Measurements from ENCODE around the gene LHX3. TPM values are rescaled to one million over a fixed set of nuclear protein-coding genes. Genes with fewer than 3 reads are reported as not detected.
A peak's percentile ranks its signal among the peaks of the same experiment; 100 is the strongest.

The LHX3 gene
- total RNA-seq, 6 experiments from 2014 or later = not detected

DNA sequence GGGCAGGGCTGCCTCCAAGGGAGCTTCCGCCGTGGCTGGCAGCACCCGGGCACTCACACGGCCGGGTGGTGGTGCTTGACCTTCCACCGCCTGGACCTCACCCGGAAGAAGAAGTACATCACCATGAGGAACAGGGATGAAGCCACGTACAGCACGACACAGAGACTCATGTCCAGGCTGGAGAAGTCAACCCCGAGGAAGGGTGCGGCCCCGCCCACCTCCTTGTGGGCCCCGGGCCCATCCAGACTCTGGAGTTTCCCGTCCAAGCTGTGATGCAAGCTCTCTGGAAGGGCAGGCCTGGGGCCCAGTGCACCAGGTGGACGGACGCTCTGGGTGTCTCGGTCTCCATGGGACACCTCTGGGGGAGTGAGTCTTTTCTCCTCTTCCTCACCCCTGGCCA, 3.7 kb upstream of the LHX3 start:
- Histone ChIP-seq H3K27me3 (peaks cover 0 to 12% of the 10 kb centered on the region in 2 donors), H3K4me3 (no peak overlapping the region), H3K9me3 (no peaks in the 10 kb centered on the region), H3K4me1 (peaks cover 0 to 26% (median 0%) of the 10 kb centered on the region in 4 donors), H3K36me3 (peaks cover 0 to 4% (median 0%) of the 10 kb centered on the region in 4 donors), H3K27ac (no peak overlapping the region)
- WGBS (ENCODE audit: insufficient coverage, low coverage, low lambda C conversion rate, missing lambda C conversion rate) = 91% methylated on average over 8 of the region's 17 CpGs
- DNase-seq (no peak), ATAC-seq (no peak)
- intact Hi-C loops (cut with DNase I) = no loop called here
- TF ChIP-seq POLR2A (IDR thresholded peaks at IDR 0.05) (no peak), CTCF (IDR thresholded peaks at IDR 0.05) (no peak)

DNA sequence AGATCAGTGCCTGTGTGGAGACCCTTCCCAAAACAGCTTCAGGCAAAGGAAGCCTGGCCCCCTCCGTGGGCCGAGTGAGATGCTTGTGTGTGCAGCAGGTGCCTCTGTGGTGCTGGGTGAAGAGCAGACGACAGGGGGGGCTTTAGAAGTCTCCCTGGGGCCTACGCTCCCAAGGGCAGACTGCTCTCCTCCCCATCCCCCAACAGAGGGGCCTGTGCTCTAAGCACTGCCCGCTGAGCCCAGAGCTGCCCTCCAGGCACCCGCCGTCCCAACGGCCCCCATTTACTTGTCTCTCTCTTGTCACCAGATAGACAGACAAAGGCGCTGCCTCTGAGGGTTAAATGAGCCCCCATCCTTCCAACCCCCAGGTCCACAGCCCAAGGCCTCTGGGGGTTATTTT, 2.7 kb upstream of the LHX3 start:
- Histone ChIP-seq H3K9me3 (no peaks in the 10 kb centered on the region), H3K27ac (no peak overlapping the region), H3K4me1 (peaks cover 0 to 26% (median 0%) of the 10 kb centered on the region in 4 donors), H3K36me3 (peaks cover 0 to 4% (median 0%) of the 10 kb centered on the region in 4 donors), H3K4me3 (no peak overlapping the region), H3K27me3 (peaks cover 0 to 14% of the 10 kb centered on the region in 2 donors)
- no peak for TF ChIP-seq CTCF (IDR thresholded peaks at IDR 0.05)
- TF ChIP-seq POLR2A (IDR thresholded peaks at IDR 0.05) = no peak
- no CpG with 5 or more reads among the region's 9 CpGs for WGBS (ENCODE audit: insufficient coverage, low coverage, low lambda C conversion rate, missing lambda C conversion rate)
- intact Hi-C loops (cut with DNase I) = no loop called here
- no peak for ATAC-seq
- no peak for DNase-seq

DNA sequence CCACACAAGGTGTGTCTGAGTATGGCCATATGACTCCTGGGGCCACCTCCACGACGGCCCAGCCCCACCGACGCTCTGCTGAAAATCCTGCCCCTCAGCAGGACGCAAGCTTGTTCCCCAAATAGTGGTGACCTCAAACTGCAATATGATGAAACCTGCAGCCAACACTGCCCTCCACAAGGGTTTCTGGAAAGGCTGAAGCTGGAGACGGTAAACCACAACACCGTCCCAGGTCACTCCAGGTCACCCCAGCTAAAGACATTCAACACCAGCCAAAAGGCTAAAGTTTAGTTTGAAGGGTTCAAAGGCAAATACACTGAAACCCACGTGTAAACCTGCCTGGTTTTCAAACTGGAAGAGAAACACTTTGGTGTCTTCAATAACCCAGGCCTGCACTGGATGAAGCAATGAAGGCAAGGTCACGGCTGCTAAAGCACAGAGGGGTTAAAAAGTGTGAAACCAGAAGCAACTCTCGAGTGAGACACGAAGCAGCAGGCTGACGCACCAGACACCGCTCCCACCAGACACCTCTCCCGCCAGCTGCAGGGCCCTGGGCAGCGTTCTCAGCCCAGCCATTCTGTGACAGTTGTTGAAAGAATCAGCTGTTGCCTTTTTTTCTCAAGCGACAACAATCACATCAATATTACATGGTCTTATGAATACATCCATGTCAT, 1.8 kb upstream of the LHX3 start:
- H3K4me1 ChIP-seq = peaks cover 0 to 26% (median 0%) of the 10 kb centered on the region in 4 donors
- no peak overlapping the region for H3K4me3 ChIP-seq
- H3K36me3 ChIP-seq = peaks cover 0 to 4% (median 0%) of the 10 kb centered on the region in 4 donors
- peaks cover 0 to 23% of the 10 kb centered on the region in 2 donors for H3K27me3 ChIP-seq
- DNase-seq (no peak), ATAC-seq (peak; percentile 53 to 76 (median 60))
- H3K27ac ChIP-seq = no peak overlapping the region
- TF ChIP-seq POLR2A (IDR thresholded peaks at IDR 0.05) (no peak), CTCF (IDR thresholded peaks at IDR 0.05) (no peak)
- intact Hi-C loops (cut with DNase I) = no loop called here
- no peaks in the 10 kb centered on the region for H3K9me3 ChIP-seq
- 40% methylated on average over 15 of the region's 16 CpGs for WGBS (ENCODE audit: insufficient coverage, low coverage, low lambda C conversion rate, missing lambda C conversion rate)

GRCh38 chr9:136205707-136205992, 722 bp upstream of the LHX3 start:
- no peak for DNase-seq
- H3K4me1 ChIP-seq = peaks cover 0 to 26% (median 0%) of the 10 kb centered on the region in 4 donors
- no peaks in the 10 kb centered on the region for H3K36me3 ChIP-seq
- peaks cover 10 to 29% of the 10 kb centered on the region in 2 donors for H3K27me3 ChIP-seq
- ATAC-seq = no peak
- no peaks in the 10 kb centered on the region for H3K9me3 ChIP-seq
- intact Hi-C loops (cut with DNase I) = no loop called here
- no peak overlapping the region for H3K27ac ChIP-seq
- WGBS (ENCODE audit: insufficient coverage, low coverage, low lambda C conversion rate, missing lambda C conversion rate) = no CpG with 5 or more reads among the region's 5 CpGs
- H3K4me3 ChIP-seq = no peak overlapping the region
- TF ChIP-seq CTCF (IDR thresholded peaks at IDR 0.05) = no peak
- no peak for TF ChIP-seq POLR2A (IDR thresholded peaks at IDR 0.05)
